ENCODE data around the gene SNX10. TPM values are rescaled to one million over a fixed set of nuclear protein-coding genes. Genes with fewer than 3 reads are reported as not detected.

SNX10 gene
- total RNA-seq, 1 experiment from 2014 or later, result 9.8 TPM

DNA sequence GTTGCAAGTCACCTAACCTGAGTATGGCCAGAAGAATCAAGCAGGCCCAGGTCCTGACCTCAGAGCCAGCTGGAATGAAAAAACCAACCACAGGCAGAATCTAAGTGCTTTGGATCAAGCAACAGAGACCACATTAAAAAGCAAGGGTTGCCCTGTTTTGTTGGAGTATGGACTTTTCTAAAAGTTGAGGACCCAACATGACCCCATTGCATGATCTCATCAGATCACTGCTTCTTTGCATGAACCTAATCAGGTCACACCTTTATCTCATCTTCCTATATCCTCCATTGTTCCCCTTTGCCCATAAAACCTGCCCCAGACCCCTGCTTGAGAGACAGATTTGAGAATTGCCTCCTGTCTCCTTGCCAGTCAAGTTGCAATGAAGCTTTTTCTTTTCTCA, 11.6 kb upstream of the SNX10 start:
- TF ChIP-seq, protein P1, sequence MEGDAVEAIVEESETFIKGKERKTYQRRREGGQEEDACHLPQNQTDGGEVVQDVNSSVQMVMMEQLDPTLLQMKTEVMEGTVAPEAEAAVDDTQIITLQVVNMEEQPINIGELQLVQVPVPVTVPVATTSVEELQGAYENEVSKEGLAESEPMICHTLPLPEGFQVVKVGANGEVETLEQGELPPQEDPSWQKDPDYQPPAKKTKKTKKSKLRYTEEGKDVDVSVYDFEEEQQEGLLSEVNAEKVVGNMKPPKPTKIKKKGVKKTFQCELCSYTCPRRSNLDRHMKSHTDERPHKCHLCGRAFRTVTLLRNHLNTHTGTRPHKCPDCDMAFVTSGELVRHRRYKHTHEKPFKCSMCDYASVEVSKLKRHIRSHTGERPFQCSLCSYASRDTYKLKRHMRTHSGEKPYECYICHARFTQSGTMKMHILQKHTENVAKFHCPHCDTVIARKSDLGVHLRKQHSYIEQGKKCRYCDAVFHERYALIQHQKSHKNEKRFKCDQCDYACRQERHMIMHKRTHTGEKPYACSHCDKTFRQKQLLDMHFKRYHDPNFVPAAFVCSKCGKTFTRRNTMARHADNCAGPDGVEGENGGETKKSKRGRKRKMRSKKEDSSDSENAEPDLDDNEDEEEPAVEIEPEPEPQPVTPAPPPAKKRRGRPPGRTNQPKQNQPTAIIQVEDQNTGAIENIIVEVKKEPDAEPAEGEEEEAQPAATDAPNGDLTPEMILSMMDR (conservative IDR thresholded peaks at IDR 0.05), result no peak
- no peak for TF ChIP-seq EZH2 (IDR thresholded peaks at IDR 0.05; ENCODE audit: low read depth)
- Histone ChIP-seq H3K4me3 (no peak overlapping the region), H3K4me2 (no peak overlapping the region), H3K27ac (no peak overlapping the region), H3K36me3 (ENCODE audit: low read depth) (no peaks in the 10 kb centered on the region), H3K27me3 (ENCODE audit: insufficient read depth, low read depth) (no peaks in the 10 kb centered on the region), H3K4me1 (replicated peaks; ENCODE audit: insufficient read depth) (no peaks in the 10 kb centered on the region), H3K9me2 (ENCODE audit: insufficient read depth) (no peaks in the 10 kb centered on the region), H3K79me2 (ENCODE audit: low read depth) (no peaks in the 10 kb centered on the region), H3K9me3 (ENCODE audit: insufficient read depth, low read depth) (peaks cover 3% of the 10 kb centered on the region; the same call in 1 of the 2 replicates), H4K20me1 (ENCODE audit: insufficient read depth) (no peaks in the 10 kb centered on the region), H2AFZ (no peak overlapping the region), H3F3A (ENCODE audit: insufficient read depth, low read depth) (0 out of 2 replicates have a peak, but pooled peaks cover 8% of the 10 kb centered on the region)
- DNase-seq, result no peak
- BruUV-seq (replicated peaks), result no TSS peak
- ChIA-PET POLR2A (ENCODE audit: unreplicated experiment) (no interaction called here), CTCF (no interaction called here)
- intact Hi-C loops (cut with micrococcal nuclease; ENCODE audit: unreplicated experiment), result no loop called here

DNA sequence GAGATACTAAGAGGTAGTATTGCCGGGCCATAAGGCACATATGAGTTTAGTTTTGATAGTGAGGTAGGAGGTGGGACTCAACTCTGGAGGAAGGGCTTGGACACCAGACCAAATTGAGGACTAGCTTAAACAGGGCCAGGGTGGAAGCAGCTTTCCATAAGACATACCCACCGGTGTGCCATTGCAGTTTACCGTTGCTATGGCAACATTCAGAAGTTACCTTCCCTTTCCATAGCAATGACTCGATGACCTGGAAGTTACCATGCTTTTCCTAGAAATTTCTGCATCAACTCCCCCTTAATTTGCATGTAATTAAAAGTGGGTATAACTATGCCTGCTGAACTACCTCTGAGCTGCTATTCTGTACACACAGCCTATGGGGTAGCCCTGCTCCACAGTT, 10.9 kb upstream of the SNX10 start:
- CTCF ChIA-PET, result no interaction called here
- Histone ChIP-seq H3K27ac (no peak overlapping the region), H4K20me1 (ENCODE audit: insufficient read depth) (no peaks in the 10 kb centered on the region), H3F3A (ENCODE audit: insufficient read depth, low read depth) (0 out of 2 replicates have a peak, but pooled peaks cover 8% of the 10 kb centered on the region), H3K4me2 (no peak overlapping the region), H3K4me1 (replicated peaks; ENCODE audit: insufficient read depth) (no peaks in the 10 kb centered on the region), H3K79me2 (ENCODE audit: low read depth) (no peaks in the 10 kb centered on the region), H3K9me3 (ENCODE audit: insufficient read depth, low read depth) (peaks cover 3% of the 10 kb centered on the region; the same call in 1 of the 2 replicates), H2AFZ (no peak overlapping the region), H3K4me3 (no peak overlapping the region), H3K36me3 (ENCODE audit: low read depth) (no peaks in the 10 kb centered on the region), H3K9me2 (ENCODE audit: insufficient read depth) (no peaks in the 10 kb centered on the region), H3K27me3 (ENCODE audit: insufficient read depth, low read depth) (no peaks in the 10 kb centered on the region)
- no peak for DNase-seq
- no TSS peak for BruUV-seq (replicated peaks)
- POLR2A ChIA-PET (ENCODE audit: unreplicated experiment), result no interaction called here
- intact Hi-C loops (cut with micrococcal nuclease; ENCODE audit: unreplicated experiment), result no loop called here
- TF ChIP-seq, protein P1 (conservative IDR thresholded peaks at IDR 0.05), result no peak
- no peak for TF ChIP-seq EZH2 (IDR thresholded peaks at IDR 0.05; ENCODE audit: low read depth)

DNA sequence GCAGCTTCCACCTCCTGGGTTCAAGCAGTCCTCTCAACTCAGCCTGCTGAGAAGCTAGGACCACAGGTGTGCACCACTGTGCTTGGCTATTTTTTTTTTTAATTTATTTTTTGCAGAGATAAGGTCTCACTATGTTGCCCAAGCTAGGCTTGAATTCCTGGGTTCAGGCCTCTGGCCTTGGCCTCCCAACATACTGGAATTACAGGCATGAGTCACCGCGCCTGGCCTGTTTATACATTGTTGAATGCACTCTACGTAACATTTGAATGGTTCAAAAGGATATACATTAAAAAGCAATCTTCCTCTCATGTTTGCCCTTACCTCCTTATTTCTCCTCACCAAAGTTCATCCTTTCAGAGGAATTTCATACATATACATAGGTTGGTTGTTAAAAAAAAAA, 7.2 kb upstream of the SNX10 start:
- POLR2A ChIA-PET (ENCODE audit: unreplicated experiment), result no interaction called here
- Histone ChIP-seq H3K79me2 (ENCODE audit: low read depth) (no peaks in the 10 kb centered on the region), H4K20me1 (ENCODE audit: insufficient read depth) (no peaks in the 10 kb centered on the region), H3K9me3 (ENCODE audit: insufficient read depth, low read depth) (peaks cover 3% of the 10 kb centered on the region; the same call in 1 of the 2 replicates), H3K4me2 (no peak overlapping the region), H3K27me3 (ENCODE audit: insufficient read depth, low read depth) (no peaks in the 10 kb centered on the region), H3K27ac (no peak overlapping the region), H2AFZ (no peak overlapping the region), H3F3A (ENCODE audit: insufficient read depth, low read depth) (no peaks in the 10 kb centered on the region), H3K4me3 (no peak overlapping the region), H3K36me3 (ENCODE audit: low read depth) (no peaks in the 10 kb centered on the region), H3K9me2 (ENCODE audit: insufficient read depth) (no peaks in the 10 kb centered on the region; the same call in 1 of the 2 replicates), H3K4me1 (replicated peaks; ENCODE audit: insufficient read depth) (no peaks in the 10 kb centered on the region)
- CTCF ChIA-PET, result interaction anchor here (0.6 to 1.3 kb wide), 6 partner anchors 80 to 399 kb away, joined by 3 to 14 read pairs (median 4); partner anchors contain the start of gene CBX3
- intact Hi-C loops (cut with micrococcal nuclease; ENCODE audit: unreplicated experiment), result no loop called here
- no TSS peak for BruUV-seq (replicated peaks)
- no peak for TF ChIP-seq EZH2 (IDR thresholded peaks at IDR 0.05; ENCODE audit: low read depth)
- TF ChIP-seq, protein P1 (conservative IDR thresholded peaks at IDR 0.05), result no peak
- no peak for DNase-seq

All from PC-9 (cell line).